SIG-M5 treated with dmso at 0.1 percent for 504 hours (cell line): ENCODE results near the gene TRPV4.
A peak's percentile ranks its signal among the peaks of the same experiment; 100 is the strongest.

ENCODE experiments used
- DNase-seq: peaks from one replicate; lab custom pipeline; 2025; ENCODE audit not compliant: unreplicated experiment; lab: John Stamatoyannopoulos, UW

Gene TRPV4

DNA sequence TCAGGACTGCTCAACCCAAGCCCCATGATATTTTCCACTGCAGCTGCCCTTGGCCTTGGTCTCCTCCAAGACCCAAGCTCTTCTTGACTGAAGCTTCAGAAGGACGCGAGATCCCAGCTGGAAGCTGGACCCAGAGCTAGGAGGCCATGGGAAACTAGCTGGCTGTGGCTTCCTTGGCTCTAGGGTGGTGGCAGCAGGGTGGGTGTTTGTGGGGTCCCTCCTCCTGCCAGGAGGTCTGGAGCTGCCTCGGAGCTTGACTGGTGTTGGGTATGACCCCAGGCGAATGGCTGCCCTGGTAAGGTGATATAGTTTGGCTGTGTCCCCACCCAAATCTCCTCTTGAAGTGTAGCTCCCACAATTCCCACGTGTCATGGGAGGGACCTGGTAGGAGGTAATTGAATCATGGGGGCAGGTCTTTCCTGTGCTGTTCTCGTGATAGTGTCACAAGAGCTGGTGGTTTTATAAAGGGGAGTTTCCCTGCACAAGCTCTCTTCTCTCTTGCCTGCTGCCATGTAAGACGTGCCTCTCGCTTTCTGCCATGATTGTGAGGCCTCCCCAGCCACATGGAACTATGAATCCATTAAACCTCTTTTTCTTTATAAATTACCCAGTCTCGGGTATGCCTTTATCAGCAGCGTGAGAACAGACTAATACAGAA is 51.4 kb downstream of the TRPV4 start:
- DNase-seq, result no peak

DNA sequence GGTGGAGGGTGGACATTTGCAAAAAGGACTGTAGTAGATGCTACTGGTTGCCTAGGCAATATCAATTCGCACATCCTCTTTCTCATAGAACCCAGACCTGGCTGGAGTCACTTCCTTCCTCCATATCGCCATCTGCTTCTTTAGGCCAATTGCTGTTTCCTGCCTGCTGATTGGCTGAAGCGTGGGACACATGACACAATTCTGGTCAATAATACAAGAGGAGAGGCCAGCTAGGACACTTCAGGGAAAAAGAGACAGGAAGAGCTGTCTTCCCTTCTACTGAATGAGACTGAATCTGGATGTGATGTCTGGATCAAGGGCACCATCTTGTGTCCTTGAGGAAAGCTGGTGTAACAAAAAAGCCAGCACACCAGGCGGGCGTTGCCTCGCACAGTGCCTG is 53.8 kb downstream of the TRPV4 start:
- DNase-seq, result peak; percentile 37

DNA sequence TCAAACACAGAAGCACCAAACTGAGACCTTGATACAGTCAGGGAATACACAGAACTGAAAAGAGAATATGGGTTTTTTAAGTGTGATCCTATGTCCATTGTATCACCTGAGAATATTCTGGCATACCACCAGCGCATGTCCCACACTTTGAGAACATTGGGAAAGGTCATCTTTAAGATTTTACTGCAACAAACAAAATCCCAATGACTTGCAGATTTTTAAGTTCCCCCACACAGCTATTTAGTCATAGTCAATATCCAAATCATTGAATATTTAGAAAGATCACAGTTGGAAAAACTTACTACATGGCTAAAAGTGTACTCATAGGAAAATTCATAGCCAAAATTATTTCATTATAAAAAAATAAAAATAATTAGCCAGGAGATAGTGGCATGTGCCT is 54.5 kb downstream of the TRPV4 start:
- no peak for DNase-seq

DNA sequence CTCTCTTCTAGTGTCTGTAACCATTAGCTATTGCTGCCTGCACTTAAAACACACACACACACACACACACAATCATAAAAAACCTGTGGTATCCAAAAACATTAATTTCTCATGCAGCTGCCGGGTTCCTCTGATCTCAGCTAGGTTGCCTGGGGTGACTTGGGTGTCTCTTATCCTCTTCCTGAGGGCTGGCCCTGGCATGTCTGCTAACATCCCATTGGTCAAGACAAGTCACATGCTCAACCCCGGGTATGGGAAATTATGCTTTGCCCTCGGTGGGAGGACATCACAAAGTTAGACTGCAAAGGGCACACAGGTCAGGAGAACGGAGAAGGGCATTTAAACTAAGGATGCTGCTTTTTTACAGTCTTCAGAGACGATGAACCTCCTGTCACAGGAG is 55.7 kb downstream of the TRPV4 start:
- peak; percentile 45 for DNase-seq

DNA sequence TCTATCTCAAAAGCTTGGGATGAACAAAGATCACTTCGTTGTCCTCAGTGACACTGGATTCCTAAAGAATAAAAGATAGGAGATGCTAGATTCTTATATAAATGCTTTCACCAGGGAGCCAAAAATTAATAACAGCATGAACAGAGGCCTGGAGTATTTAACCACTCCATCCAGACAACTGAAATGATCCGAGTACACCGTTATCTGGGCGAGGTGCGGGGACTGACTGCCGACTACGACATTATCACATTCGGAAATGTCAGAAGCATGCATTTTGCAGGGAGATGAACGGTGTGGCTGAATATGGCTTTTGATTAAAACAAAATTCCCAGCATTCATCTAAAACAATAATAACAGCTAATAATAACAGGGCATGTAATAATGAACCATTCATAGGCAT is 56.6 kb downstream of the TRPV4 start:
- no peak for DNase-seq

DNA sequence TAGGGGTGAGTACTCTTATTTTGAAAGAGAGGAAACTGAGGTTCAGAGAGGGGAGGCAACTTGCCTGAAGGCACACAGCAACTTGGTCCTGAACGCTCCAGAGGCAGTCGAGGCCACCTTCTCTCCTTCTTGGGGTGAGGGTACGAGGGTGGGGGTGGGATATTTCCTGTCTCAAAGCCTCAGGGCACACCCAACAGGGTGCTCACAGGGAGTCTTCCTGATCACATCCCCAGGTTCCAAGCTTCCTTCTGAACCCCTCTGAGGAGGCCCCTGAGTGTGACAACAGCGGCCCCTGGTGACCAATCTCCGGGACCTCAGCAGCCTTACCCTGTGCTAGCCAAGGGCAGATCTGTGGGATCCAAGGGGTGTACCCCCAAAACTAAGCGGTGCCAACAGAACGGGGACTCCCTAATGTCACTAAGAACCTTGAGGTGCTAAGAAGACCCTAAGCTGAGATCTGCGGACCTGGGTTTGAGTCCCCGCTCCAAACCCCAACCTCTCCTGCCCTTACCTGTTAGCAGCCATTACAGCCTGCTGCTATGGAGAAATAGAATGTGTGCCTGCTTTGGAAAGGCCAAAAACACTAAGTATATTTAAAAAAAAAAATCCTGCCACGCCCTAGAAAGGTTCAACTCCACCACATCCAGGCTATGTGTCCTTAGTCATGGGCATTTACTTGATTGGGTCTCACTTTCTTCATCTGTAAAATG is 57.9 kb downstream of the TRPV4 start:
- peak; percentile 49 for DNase-seq

DNA sequence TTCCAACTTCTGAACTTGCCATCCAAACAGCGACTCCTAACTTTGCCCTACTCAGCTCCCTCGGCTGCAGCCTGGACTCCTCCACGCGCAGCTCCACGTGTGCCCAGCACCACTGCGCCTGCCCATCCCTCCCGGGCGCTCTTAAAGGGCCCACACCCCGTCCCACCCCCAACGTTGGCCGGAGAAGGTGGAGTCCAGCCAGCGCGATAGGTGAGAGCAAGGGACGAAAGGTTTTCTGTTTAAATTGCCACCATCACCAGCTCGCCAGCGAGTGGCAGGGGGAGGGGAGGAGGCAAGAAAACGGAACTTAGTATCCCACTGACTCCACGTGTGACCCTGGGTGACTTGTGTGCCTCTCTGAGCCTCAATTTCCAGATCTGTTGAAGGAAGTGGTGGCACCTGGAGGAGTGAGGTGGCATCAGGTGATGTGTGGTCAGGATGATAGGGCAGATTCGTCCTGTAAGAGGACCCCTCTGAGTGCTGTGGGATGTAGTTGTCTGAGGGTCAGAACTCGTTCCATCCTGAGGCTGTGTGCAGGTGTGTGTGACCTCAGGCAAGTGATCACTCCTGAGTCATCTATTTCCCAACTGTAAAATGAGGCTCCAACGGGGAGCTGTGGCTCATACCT is 59.7 kb downstream of the TRPV4 start:
- DNase-seq, result no peak

DNA sequence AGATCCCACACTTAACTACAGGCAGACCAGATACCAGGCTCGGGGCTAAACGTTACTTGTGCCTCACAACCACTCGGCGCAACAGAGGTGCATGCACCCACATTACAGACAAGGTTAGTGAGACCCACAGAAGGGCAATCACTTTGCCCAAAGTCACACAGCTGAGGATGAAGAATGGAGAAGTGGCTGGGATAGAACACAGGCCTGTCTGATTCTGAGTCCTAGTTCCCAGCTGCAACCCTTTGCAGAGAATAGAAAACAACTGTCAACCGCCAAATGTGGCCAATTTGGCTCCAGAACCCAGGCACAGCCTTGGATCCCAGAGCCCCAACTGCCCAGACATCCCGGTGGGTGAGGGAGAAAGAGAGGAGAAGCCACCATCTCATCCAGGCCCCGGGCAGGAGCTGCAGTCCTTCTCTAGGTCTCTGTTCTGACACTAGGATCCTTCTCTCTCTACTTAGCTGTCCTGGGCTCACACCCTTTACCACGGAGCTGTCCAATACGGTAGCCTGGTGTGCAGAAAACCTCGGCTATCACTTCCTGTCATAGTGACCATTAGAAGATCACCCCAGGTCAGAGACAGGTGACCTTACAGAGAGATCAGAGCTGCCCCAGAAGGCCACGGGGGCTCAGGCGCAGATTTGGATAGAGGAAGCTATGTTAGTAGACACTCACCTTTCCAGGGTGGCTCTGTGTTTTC is 60.4 kb downstream of the TRPV4 start:
- no peak for DNase-seq

DNA sequence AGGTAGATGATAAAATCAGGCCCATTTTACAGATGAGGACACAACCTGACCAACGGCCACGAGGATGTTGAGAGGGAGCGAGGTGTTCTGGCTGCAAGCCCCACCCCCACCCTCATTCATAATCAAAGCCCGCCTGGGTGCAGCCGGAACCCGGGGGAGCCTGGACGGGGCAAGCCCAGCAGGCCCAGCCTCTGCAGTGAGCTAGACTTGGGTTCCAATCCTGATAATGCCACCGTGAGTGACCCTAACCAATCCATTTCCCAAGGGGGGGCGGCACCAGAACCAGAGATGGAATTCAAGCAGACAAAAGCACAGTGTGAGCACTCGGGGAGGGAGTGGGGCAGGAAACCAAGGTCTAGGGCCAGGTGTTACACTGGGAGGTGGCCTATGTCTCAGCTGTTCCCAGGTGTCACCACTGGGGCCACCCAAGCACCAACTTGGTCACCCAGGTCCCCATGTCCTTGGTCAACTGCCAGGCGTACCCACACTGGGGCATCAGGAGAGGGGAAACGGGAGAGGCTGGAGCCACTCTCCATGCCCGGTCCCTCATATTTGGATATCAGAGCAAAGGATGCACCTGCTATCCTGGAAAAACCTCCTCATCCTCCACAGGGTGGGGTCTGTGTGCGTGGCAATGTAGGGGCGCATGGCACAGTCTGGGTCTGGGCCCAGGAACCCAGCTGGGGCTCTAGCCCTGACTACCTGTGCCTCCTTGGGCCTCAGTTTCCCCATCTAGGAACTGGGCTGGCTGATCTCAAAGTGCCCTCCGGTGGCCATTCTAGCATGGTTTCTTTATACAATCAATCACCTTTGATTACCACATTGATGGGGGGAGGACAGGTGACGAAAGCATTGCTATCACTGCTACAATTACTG is 61.2 kb downstream of the TRPV4 start:
- no peak for DNase-seq

DNA sequence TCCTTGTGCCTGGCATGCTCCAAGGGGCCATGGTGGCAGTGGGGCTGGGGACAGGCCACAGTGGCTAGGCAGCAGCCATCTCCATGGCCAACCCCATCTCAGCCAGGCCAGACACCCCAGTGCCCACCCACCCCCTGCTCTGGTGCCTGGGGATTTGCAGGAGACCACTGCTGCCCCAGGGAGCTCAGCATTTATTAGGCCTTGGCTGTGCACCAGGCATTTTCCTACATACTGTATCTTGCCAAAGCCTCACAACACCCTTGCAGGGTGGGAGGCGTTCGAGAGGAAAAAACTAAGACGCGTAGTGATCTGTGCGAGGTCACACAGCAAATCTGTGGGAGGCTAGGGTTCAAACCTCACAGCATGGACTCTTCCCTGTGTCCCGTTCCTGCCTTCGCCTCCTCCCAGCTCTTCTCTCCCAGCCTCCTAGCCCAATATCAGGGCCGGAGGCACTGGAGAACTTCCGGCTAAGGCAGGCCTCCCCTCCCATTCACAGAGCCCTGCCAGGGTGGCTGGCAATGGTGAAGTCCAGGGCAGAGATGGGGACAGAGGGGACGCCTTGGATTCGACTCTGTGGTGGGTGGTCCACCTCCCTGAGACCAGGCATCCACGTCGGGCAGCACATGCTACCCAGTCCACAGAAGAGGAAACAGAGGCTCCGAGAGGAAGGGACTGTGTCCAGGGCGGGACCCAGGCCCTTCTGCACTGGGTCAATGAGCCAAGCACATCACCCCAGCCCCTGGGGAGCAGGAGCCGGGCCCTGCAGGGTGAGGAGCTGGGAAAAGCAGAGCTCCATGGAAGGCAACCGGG is 62.1 kb downstream of the TRPV4 start:
- DNase-seq, result no peak

DNA sequence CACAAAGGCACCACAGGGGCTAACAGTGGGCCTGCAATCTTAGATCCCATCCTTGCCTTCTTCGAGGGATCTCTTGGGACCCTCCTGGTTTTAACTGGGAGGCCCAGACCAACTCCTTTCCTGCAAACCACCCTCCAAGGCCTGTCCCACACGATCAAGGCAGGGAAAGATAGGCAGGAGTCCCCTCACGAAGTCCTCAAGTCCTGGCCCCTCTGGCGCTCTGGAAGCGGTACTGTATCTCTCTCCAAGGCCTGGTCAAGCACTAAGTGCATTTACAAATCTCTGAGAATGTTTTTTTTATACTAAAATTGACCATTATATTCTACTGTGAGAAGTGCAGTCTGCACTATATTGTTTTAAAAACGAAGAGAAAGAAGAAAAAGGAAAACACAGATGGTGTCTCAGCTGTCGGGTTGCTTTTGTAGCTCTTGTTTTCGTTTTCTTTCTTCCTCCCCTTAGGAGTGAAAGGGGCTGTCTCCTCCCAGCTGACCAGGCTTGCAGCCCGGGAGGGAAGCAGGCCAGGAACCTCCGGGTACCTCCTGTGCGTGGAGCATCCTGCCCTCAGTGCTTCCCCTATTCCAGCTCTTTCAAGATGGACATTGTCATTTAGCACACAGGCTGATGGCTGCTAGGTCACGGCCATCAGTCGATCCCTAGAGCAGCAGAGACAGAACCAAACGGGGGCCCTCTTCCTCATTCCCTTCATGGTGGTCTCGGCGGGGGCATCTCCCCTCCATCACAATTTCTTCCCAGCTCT is 62.9 kb downstream of the TRPV4 start:
- no peak for DNase-seq

DNA sequence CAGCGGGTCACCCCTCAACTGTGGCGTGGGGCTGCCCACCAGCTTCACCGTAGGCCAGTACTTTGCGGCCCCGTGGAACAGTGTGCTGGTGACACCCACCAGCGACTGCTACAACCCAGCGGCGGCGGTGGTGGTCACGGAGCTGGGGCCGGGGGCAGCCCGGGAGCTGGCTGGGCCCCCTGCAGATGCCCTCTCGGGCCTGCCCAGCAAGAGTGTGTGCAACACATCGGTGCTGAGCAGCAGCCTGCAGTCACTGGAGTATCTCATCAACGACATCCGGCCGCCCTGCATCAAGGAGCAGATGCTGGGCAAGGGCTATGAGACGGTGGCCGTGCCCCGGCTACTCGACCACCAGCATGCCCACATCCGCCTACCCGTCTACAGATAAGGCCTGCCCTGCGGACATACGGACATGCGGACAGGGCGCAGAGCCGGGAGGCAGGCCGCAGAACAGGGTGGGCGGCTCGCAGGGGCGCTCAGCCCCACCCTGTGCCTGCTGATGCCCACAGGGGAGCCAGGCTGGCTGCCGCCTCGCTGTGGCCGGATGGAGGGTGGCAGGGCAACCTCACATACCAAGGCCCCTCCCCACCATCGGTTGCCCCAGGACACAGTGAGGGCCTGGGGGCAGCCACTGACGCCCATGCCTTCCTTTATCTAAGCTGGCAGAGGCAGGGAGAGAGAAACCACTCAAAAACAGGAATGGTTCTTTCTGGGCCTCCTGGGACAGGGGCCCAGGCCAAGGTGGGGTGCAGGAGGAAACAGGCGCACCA is 64.1 kb downstream of the TRPV4 start:
- no peak for DNase-seq

DNA sequence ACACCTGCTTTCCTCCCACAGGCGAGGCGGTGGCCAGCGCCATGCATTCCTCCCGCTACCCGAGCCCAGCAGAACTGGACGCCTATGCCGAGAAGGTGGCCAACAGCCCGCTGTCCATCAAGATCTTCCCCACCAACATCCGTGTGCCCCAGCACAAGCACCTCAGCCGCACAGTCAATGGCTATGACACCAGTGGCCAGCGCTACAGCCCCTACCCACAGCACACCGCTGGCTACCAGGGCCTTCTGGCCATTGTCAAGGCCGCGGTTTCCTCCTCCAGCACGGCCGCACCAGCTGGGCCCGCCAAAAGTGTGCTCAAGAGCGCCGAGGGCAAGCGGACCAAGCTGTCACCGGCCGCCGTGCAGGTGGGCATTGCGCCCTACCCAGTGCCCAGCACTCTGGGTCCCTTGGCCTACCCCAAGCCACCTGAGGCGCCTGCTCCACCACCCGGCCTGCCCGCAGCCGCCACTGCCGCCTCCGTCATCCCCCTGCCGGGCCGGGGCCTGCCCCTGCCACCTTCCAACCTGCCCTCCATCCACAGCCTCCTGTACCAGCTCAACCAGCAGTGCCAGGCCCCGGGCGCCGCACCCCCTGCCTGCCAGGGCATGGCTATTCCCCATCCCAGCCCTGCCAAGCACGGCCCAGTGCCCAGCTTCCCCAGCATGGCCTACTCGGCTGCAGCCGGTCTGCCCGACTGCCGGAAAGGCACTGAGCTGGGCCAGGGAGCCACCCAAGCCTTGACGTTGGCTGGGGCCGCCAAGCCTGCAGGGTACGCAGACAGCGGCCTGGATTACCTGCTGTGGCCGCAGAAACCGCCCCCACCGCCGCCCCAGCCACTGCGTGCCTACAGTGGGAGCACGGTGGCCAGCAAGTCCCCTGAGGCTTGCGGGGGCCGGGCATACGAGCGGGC is 65.0 kb downstream of the TRPV4 start:
- DNase-seq, result no peak

DNA sequence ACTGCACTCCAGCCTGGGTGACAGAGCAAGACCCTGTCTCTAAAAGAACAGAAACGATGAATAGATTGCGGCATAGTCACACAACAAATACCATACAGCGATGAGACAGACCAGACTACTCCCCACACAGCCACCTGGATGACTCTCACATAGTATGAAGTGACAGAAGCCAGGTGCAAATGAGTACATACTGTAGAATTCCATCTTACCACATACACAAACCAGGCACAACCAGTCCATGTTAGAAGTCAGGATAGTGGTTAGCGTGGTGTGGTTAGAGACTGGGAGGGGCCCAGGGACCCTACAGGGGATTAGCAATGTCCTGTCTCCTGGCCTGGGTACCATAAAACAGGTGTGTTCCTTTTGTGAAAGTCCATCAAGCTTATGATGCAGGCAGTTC is 65.7 kb downstream of the TRPV4 start:
- no peak for DNase-seq

DNA sequence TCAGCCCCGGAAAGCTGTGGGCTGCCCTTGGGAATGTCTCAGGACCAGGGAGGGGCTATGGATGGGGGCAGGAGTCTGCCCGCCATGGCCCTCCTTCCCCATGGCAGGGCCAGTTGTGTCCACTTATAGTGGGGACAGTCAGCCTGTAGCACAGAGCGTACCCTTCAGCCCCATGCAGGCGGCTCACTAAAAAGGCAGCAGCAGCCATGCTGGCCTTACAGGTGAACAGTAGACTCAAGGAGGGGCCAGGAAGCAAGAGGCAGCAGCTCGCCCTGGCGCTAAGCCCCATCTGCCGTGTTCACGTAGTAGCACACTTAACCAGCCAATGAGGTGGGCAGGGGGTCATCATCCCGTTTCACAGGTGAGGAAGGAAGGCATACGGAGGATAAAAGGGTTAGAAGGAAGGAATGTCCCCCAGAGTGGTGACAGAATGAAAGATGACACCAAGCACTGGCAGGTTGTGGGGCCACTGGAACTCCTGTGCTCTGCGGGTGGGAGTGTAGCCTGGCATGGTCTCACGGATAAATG is 66.9 kb downstream of the TRPV4 start:
- DNase-seq, result no peak

DNA sequence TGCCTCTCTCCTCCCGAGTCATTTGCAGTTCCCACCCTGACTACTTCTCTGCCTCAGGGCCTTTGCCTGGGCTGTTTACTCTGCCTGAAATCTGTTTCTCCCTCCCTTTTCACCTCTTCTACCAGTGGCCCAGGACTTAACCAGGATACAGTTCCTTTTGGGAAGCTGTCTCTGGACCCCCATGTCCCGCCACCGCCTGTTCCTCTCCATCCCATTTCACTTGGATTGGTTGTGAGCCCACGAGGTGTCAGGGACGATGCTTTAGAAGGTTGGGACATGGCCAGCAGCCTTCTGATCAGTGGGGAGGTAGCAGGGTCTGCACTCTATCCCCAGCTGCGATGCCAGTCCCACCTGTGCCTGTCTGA is 67.8 kb downstream of the TRPV4 start:
- no peak for DNase-seq

DNA sequence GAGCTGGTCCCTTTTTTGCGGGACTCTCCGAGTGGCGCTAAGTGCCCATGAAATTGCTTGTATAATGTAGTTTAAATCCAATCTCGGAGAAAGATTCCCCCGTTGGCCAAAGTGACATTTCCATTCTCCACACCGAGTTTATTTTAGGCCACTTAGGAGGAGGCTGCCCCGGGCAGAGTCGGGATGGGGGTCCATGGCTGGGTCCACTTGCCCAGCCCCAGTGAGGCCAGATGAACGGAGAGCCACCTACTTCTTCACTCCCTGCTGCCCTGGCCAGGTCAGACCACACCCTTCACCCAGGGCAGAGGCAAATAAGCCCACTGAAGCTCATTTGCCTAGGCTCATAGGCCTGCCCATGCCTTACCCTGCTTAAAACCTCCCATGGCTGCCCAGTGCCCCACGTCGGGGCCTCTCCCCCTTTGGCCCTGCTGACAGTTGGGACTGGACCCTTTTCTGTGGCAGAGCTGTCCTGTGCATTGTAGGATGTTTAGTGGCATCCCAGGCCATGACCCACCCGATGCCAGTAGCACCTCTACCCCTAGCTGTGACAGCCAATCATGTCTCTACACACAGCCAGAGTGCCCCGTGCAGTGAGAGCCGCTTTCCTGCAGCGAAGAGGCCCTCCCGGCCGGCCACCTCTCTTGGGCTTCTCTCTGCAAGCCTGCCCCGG is 68.3 kb downstream of the TRPV4 start:
- DNase-seq, result no peak
